Middle frontal gyrus (tissue), 1 donor: ENCODE measurements around the gene LARP4B.

Experiments used
- DNase-seq: peaks from one replicate; pipeline ENCODE4 v3.0.0-alpha.2; 2015; ENCODE audit warnings: low spot score; ENCODE audit errors: extremely low spot score

Gene LARP4B

GRCh38 chr10:789831-790701 lies 141.4 kb downstream of the LARP4B start:
- DNase-seq: no peak

DNA sequence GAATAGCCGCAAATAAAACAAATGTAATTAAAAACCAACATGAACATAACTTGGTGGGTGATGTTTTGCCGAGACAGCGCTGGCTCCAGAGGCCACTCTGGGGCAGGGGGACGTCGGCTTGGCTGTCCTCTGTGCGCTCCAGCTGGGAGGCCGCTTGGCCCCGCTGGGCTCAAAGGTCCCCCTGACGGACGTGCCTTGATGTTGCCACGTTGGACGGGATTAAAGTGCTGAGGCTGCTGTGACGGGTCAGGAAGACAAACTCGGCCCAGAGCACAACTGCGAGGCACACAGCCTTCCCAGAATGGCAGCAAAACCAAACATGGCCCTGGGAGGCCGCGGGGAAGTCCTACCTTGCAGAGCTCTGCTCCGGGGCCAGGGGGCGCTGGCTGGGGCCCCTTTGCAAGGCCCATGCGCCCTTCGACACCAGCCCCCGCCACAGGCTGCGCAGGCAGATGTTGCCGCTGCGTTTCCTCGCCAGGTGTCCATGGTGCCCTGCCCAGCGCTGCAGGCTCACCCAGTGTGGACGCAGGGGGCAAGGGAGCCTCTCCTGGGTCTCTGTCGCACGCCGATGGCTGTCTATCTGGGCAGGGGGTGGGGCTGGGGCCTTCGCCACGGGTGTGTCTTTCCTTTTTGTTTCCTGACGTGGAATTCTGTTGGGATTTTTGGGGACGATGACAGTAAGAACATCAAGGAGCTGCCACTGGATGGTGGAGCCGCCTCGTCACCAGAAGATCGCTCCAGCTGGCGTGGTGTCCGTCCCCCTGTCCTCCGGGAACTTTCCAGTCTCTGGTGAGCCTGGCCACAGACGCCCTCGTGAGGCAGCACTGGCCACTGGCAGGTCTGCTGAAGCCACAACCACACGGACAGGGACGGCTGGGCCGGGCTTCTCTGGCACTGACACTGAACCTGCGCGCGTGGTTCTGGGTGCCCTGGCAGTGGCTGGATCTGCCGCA lies 142.4 kb downstream of the LARP4B start:
- DNase-seq: peak; percentile 33

GRCh38 chr10:787933-788651 lies 143.4 kb downstream of the LARP4B start:
- DNase-seq: no peak

GRCh38 chr10:786633-787474 lies 144.7 kb downstream of the LARP4B start:
- DNase-seq: no peak

DNA sequence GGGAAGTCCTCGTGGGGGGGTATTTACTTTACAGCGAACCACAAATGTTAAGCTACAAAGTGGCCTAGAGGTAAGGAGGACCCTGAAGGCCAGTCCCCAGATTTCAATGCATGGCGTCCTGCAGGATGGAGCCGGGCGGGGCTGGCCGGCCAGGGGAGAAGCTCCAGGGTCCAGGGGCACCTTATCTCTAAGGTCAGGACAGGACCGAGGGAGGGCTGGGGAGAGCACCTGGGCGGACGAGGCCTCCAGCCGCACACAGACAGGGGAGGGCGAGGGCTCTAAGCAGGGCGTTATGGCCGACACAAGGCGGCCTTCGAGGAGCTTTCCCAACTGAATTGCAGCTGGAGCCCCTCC lies 145.7 kb downstream of the LARP4B start:
- no peak for DNase-seq

GRCh38 chr10:785089-785860 lies 146.2 kb downstream of the LARP4B start:
- DNase-seq: no peak

- DNase-seq: peak; percentile 16
Measured at GRCh38 chr10:784403-785088, 147.0 kb downstream of the LARP4B start.

- DNase-seq: no peak
Measured at GRCh38 chr10:782751-783648, 148.5 kb downstream of the LARP4B start.

GRCh38 chr10:780536-781524 lies 150.7 kb downstream of the LARP4B start:
- no peak for DNase-seq

DNA sequence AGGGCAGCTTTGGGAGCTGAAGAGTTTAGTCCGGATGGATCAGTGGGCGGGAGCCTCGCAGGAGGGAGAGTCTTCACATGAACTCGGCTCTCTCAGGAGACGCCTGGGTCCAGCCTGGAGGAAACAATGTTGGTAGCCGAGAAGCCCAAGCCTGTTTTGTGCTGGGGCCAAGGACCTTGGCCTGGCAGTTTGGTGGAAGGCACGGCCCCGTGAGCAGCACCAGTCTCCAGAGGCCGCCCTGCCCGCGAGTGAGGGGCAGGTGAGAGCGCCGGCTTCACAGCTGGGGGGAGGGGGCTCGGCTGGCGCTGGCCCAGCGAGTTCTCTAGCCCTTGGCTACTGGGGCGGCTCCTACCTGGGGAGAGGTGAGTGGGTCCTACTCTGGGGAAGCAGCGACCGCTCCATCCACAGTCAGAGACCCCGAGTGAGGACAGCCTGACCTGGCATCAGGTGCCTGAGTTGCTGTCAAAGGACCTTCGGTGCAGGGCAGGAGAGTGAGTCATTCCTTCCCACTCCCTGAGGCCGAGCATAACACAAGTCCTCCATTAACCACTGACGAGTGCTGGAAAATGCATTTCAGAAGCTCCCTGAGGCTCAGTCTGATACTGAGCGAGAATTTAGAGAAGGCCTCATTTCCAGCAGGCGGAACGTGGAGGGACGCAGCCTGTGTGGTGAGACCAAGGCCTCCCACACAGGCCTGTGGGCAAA lies 152.7 kb downstream of the LARP4B start:
- DNase-seq: no peak

DNA sequence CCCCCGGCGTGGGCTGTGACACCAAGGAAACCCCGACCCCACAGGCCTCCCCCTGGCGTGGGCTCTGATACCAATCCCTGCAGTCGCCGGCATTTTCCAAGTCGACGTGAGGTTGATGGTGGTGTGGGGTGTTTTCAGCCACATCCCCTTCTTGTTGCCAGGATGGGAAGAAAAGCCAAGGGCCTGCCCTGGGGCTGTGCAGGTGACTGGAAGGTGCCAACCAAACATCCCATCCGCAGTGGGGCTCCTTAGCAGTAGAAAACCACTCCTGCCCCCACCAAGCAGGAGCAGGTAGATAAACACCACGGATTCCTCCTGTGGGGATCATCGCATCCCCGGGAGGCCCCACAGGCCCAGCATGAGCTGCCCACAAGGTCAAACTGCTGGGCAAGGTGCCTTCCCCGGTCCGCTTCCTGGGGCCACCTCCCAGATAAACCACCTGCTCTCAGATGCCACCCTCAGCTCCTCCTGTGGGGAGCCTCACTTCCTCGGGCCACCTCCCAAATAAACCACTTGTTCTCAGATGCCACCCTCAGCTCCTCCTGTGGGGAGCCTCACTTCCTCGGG lies 153.5 kb downstream of the LARP4B start:
- no peak for DNase-seq

DNA sequence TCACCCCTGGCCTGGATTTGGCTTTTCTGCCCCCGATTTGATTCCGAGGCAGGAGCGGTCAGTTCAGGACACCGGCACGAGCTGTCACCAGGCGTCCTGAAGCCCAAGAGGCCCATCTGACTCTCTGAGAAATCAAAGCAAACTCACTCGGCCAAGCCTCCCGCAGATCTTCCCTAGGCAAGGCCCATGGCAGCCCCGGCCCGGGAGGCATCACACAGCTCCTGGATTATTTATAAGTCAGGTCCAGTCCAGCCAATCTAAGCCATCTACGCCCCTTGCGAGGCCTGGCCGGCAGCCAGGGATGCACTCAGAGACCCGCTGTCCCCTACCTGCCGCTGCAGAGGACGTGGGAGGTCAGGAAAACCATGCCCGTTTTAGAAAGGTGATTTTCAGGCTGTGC lies 154.7 kb downstream of the LARP4B start:
- no peak for DNase-seq

DNA sequence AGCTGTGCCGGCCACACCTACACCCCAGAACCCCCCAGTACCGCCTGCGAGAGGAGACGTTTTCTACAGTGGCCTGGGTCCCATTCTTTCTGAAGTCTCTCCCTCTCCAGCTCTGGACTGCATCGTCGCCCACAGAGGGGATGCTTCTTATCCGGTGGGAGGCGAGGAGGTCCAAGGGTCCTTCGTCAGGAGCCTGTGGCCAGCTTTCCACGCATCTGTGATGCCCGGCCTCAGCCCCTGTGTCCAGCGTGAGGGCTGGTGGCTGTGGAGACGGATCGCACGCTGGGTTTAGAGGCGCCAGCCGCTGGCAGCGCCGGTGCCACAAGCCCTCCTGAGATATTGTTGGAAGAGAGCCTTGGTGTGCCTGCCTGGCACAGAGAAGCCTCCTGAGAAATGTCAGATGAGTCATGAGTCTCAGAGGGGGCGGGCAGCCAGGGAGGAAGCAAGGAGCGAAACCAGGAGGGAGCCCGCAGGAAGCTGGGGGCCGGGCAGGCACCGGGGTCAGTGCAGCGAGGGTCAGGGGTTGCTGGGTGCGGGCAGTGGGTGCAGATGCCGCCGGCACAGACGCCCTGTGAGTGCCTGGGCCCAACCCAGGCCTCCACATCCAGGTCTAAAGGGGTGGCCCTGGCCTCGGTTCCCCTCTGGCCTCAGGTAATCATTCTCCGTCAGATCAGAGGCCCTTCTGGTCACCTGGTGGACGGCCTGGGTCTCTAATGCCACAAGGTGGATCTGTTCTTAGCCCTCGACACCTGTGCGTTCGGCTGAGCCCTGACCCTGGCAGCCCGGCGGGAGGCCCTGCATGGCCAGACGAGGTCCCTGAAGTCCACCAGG lies 156.0 kb downstream of the LARP4B start:
- peak; percentile 16 for DNase-seq

DNA sequence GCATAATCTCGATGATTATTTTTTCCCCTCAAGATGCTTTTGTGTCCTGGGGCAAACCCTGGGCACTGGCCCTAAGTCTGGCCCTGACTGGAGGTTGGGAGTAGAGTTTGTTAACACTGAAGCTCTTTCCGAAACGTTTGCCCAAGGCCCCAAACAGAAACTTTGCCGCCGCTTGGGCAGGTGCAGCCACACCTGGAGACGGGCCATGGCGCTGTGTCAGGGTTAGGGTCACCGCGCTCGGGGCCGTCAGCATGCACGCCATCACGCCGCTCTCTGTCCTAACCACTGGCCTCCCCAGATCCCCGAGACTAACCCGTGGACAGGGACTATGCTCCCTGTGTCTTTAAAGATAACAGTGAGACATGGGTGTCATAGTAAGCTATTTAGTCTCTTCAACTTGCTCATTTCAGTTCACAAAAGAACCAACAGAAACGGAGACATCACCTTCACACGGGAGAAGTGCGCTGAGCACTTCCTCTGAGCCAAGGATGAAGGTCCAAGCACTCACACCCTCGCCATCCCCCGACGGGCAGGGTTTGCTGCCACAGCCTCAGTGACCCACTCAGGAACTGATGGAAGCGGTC lies 156.8 kb downstream of the LARP4B start:
- DNase-seq: no peak

DNA sequence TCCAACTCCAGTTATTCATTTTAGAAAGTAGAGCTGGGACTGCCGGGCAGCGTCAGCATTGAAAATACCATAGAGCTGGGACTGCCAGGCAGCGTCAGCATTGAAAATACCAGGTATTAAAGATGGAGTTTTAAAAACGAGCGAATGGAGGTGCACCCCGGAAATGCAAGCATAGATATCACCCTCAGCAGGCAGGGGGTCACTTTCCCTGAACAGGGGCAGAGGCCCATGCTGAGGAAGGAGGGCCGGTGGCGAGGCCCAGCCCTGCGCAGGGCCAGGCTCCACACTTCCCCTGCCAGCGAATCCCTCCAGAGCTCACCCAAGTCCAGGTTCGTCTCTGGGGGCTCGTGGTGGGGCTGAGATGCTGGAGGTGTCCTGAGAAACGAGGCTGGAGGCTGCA lies 157.3 kb downstream of the LARP4B start:
- no peak for DNase-seq
